Measurements from ENCODE around the gene THBS1.

Gene THBS1

GRCh38 chr15:39580485-39581241 lies at the start of gene THBS1:
Gene THBS1 (plus strand): TSS chr15:39581079. CDS start chr15:39581858, 779 bp downstream.
- DNase-seq, result no peak

GRCh38 chr15:39534996-39535395 lies 45.9 kb upstream of the THBS1 start:
- DNase-seq, result no peak

- no peak for DNase-seq
Observed at GRCh38 chr15:39535466-39535865, 45.4 kb upstream of the THBS1 start.

GRCh38 chr15:39538936-39539335 lies 41.9 kb upstream of the THBS1 start:
- no peak for DNase-seq

GRCh38 chr15:39539466-39539865 lies 41.4 kb upstream of the THBS1 start:
- DNase-seq, result no peak

- DNase-seq, result no peak
Observed at GRCh38 chr15:39539973-39540558, 40.8 kb upstream of the THBS1 start.

GRCh38 chr15:39542385-39543065 lies 38.4 kb upstream of the THBS1 start:
- no peak for DNase-seq

GRCh38 chr15:39543651-39544050 lies 37.2 kb upstream of the THBS1 start:
- DNase-seq, result no peak

GRCh38 chr15:39546842-39547241 lies 34.0 kb upstream of the THBS1 start:
- no peak for DNase-seq

GRCh38 chr15:39548561-39548960 lies 32.3 kb upstream of the THBS1 start:
- DNase-seq, result no peak

- no peak for DNase-seq
Observed at GRCh38 chr15:39549912-39550311, 31.0 kb upstream of the THBS1 start.

- DNase-seq, result no peak
Observed at GRCh38 chr15:39551476-39551875, 29.4 kb upstream of the THBS1 start.

- no peak for DNase-seq
Observed at GRCh38 chr15:39552556-39552955, 28.3 kb upstream of the THBS1 start.

- DNase-seq, result no peak
Observed at GRCh38 chr15:39553947-39554693, 26.8 kb upstream of the THBS1 start.

- no peak for DNase-seq
Observed at GRCh38 chr15:39554746-39555387, 26.0 kb upstream of the THBS1 start.

- no peak for DNase-seq
Observed at GRCh38 chr15:39555885-39556284, 25.0 kb upstream of the THBS1 start.

GRCh38 chr15:39556461-39556860 lies 24.4 kb upstream of the THBS1 start:
- no peak for DNase-seq

GRCh38 chr15:39558421-39558820 lies 22.5 kb upstream of the THBS1 start:
- no peak for DNase-seq

GRCh38 chr15:39564972-39565665 lies 15.8 kb upstream of the THBS1 start:
- DNase-seq, result no peak

- DNase-seq, result no peak
Observed at GRCh38 chr15:39565851-39566250, 15.0 kb upstream of the THBS1 start.

GRCh38 chr15:39573287-39573686 lies 7.6 kb upstream of the THBS1 start:
- DNase-seq, result no peak

- DNase-seq, result no peak
Observed at GRCh38 chr15:39573844-39574243, 7.0 kb upstream of the THBS1 start.

All from midbrain (tissue), 1 donor.